GM10266 (cell line): ENCODE data around the gene MMD2.
"Not testable (repeated sequence)": the region's sequence is repeated elsewhere in the genome, so short reads cannot be mapped to it uniquely, and the experiment has no call there.

Source experiments
- DNase-seq: peaks from one replicate; pipeline ENCODE4 v3.0.0; 2012; ENCODE audit errors: extremely low spot score
- TF ChIP-seq, protein P1 (sequence below): IDR thresholded peaks from 2 replicates; pipeline ENCODE4 v1.5.1; 2012; ENCODE audit warnings: mild to moderate bottlenecking, low read depth; ENCODE audit not compliant: control insufficient read depth, insufficient read depth; ENCODE audit errors: missing control alignments

MMD2 gene

DNA sequence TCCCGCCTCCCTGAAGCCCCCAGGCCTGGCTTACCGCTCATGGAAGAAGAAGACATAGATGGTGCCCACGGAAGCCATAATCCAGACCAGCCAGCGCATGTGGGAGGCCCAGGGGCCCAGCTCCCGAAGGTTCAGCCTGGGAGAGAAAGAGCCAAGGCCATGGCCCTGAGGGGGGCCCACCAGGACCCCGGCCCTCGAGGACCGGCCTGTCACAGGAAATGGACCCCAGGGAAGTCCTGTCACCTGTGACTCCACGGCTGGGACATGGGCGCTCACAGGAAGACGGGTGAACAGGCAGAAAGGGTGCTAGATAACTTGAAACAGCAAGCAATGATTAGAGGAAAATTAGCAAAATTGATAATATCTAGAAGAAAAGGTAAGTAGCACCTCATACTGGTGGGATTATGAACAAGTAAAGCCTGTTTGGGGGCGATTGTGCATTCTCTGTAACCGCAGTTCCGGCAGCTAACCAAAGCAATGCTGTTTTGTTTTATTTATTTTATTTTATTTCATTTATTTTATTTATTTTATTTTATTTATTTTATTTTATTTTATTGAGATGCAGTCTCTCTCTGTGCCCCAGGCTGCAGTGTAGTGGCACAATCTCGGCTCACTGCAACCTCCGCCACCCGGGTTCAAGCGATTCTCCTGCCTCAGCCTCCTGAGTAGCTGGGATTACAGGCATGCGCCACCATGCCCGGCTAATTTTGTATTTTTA, 47.7 kb downstream of the MMD2 start:
- TF ChIP-seq, protein P1, sequence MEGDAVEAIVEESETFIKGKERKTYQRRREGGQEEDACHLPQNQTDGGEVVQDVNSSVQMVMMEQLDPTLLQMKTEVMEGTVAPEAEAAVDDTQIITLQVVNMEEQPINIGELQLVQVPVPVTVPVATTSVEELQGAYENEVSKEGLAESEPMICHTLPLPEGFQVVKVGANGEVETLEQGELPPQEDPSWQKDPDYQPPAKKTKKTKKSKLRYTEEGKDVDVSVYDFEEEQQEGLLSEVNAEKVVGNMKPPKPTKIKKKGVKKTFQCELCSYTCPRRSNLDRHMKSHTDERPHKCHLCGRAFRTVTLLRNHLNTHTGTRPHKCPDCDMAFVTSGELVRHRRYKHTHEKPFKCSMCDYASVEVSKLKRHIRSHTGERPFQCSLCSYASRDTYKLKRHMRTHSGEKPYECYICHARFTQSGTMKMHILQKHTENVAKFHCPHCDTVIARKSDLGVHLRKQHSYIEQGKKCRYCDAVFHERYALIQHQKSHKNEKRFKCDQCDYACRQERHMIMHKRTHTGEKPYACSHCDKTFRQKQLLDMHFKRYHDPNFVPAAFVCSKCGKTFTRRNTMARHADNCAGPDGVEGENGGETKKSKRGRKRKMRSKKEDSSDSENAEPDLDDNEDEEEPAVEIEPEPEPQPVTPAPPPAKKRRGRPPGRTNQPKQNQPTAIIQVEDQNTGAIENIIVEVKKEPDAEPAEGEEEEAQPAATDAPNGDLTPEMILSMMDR: no peak

DNA sequence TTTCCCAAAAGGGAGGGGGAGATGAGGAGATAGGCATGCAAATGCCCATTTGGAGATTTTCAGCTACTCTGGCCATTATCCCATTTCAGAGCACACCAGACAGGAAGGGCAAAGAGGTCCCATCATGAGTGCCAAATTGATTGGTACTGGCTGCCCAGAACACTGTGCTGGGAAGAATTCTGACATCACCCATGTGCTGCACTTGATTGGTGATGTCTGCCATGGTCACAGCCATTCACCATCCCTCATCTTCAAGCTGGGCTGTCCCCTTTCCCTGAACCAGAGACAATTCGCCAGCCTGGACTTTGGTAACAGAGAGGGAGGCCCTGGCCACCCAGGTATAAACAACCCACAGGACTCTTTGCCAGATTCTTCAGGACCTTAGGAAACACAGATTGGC, 52.3 kb downstream of the MMD2 start:
- TF ChIP-seq, protein P1: no peak

More for the DNA sequence above, 47.7 kb downstream of the MMD2 start:
- no peak for DNase-seq

DNA sequence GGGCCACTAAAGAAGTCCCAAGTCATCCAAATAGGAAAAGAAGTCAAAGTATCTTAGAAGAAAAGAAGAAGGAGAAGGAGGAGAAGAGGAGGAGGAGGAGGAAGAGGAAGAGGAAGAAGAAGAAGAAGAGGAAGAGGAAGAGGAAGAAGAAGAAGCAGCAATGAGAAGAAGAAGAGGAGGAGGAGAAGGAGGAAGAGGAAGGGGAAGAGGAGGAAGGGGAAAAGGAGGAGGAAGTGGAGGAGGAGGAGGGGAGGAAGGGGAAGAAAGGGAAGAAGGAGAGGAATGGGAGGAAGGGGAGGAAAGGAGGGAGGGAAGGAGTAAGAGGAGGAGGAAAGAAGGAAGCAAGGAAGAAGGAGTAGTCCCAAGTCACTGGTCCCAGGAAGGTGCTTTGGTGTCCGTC, 53.8 kb downstream of the MMD2 start:
- DNase-seq: no peak
- TF ChIP-seq, protein P1: no peak

More for the DNA sequence above, 52.3 kb downstream of the MMD2 start:
- DNase-seq: no peak

DNA sequence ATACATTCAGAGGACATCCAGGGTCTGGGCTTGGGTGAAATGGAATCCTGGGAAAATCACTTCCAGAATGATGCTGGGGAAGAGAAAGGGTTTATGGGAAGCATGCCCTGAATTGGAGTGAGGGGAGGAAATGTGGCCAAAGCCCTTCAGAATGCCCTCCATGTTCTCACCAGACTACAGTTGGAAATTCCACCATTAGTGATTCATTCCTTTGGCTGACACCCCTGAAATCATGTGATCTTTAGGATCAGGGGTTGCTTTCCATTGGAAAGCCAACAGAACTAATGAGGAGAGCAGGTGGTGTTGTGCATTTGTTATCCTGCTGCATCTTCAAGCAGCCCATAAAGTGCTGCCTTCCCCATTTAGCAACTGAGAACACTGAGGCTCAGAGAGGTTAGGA, 54.6 kb downstream of the MMD2 start:
- TF ChIP-seq, protein P1: no peak
- DNase-seq: no peak

DNA sequence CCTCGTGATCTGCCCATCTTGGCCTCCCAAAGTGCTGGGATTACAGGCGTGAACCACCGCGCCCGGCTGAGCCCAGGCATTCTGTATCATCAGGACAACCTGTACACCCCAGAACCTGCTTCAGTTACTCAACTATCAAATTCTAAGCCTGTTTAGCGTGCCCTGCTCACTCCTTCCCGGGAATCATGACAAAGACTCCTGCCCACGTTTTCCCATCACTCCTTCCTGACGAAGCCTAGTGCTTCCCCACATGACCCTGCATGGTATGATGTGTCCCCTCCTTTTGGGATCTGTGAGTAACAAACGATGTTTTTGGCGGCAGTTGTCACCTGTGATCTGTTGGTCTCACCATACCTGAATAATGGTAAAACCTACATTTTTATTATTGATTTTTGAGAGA, 63.2 kb downstream of the MMD2 start:
- DNase-seq: no peak
- TF ChIP-seq, protein P1: no peak

DNA sequence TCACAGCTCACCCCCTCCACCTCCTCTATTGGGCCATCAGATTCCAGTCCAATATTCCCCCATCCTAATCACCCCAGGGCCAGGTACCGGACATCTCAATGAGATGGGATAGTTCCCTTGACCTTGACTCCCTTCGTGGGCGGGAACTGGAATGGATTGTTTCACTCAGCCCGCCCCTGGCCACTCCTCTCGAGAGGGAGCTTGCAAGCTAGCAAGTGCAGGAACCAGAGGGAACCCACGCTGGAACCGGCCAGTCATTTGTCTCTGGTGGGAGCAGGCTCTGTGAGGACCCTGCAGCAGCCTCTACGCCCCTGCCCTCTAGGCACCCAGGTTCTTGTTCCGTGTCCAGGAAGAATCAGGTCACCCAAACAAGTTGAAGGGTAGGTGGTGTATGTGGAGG, 64.5 kb downstream of the MMD2 start:
- no peak for DNase-seq
- TF ChIP-seq, protein P1: no peak

DNA sequence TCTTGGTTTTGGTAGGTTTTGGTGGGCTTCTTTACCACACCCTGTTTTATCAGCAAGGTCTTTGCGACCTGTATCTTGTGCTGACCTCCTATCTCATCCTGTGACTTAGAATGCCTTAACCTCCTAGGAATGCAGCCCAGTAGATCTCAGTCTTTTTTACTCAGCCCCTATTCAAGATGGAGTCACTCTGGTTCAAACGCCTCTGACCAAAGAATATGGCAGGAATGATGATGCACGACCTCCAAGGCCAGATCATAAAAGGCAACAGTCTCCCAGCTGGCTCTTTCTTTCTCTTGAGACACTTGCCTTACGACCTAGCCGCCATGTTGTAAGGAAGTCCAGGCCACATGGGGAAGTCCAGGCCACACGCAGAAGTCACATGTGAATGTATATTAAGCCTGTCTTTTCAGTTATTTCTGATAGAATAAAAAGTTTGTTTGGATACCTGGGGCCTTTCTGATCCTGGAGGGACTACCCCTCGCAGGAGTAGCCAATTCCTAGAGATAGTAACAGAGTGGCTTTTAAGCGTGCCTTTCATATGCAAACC, 65.0 kb downstream of the MMD2 start:
- DNase-seq: no peak
- TF ChIP-seq, protein P1: no peak

DNA sequence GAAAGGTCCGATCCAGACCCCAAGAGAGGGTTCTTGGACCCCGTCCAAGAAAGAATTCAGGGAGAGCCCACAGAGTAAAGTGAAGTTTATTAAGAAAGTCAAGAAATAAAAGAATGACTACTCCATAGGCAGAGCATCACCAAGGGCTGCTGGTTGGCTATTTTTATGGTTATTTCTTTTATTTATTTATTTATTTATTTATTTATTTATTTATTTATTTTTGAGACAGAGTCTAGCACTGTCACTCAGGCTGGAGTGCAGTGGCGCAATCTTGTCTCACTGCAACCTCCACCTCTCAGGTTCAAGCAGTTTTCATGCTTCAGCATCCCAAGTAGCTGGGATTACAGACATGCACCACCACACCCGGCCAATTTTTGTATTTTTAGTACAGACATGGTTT, 65.8 kb downstream of the MMD2 start:
- DNase-seq: not testable (repeated sequence)

DNA sequence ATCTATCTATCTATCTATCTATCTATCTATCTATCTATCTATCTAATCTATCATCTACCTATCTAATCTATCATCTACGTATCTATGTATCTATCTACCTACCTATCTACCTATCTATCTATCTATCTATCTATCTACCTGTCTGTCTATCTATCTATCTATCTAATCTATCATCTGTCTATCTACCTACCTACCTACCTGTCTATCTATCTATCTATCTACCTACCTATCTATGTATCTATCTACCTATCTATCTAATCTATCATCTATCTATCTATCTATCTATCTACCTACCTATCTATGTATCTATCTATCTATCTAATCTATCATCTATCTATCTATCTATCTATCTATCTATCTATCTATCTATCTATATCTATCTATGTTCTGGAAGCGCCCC, 67.5 kb downstream of the MMD2 start:
- DNase-seq: not testable (repeated sequence)
